ENCODE measurements around the gene CTNNA3. TPM values are rescaled to one million over a fixed set of nuclear protein-coding genes. Genes with fewer than 3 reads are reported as not detected.

Gene CTNNA3
- total RNA-seq, 4 donors from 2014 or later: 0.68 to 75.2 (median 1.4) TPM

DNA sequence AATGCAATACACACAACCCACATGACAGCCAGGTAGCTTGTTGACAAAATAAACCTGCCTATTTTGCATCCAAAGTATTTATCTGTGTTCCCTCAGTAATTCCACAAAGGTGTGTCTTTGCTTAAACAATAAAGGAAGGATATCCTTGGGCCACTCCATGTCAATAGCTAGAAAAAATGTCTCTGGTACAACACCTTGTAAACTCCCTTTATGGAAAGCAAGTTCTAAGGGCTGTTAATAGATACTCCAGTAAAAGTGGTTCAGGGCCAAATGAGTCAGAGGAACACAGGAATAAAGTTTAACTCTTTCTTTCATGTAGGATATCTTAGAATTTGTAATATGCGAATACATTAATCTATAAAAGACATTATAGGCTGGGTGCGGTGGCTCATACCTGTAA is 867.0 kb downstream of the CTNNA3 start:
- 72 to 100% methylated on average over 2 of the region's 2 CpGs for WGBS, 2 donors (ENCODE audit: low coverage in 1 of 2)
- DNase-seq: no peak
- in situ Hi-C loops (cut with MboI; ENCODE audit: low pct_ligation_motif_present in 1 of 4, low pct_unique_long_range_greater_than_20kb in 1 of 4, low sequenced_read_pairs in 3 of 4): no loop called here

DNA sequence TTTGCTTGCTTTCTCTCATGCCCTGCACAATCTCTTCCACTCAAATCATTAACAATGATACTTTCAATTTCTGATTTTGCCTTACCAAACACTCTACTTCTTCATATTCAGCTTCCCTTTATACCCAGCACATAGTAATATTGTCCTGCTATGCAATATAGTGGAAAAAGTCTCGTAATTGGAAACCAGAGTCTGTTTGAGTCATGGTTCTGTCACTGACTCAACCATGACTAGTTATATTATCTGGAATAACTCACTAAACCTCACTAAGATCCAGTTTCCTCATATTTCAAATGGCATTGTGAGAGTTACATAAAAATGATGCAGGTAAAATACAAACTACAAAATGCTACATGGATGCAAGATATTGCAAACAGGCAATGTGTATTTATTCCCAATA is 868.6 kb downstream of the CTNNA3 start:
- in situ Hi-C loops (cut with MboI; ENCODE audit: low pct_ligation_motif_present in 1 of 4, low pct_unique_long_range_greater_than_20kb in 1 of 4, low sequenced_read_pairs in 3 of 4) (no loop called here), intact Hi-C loops (cut with DNase I; ENCODE audit: low total_unique reads) (no loop called here)
- 58 to 67% methylated on average over 1 of the region's 1 CpG for WGBS, 2 donors (ENCODE audit: low coverage in 1 of 2)
- Histone ChIP-seq H3K4me3 (no peak overlapping the region), H3K36me3 (no peaks in the 10 kb centered on the region), H3K4me1 (peaks cover 0 to 20% (median 0%) of the 10 kb centered on the region in 4 donors), H3K27ac (no peak overlapping the region), H3K27me3 (no peaks in the 10 kb centered on the region), H3K9me3 (no peaks in the 10 kb centered on the region)
- DNase-seq: no peak
- TF ChIP-seq EP300 (IDR thresholded peaks at IDR 0.05; ENCODE audit: low read depth): no peak
- TF ChIP-seq, protein P1, sequence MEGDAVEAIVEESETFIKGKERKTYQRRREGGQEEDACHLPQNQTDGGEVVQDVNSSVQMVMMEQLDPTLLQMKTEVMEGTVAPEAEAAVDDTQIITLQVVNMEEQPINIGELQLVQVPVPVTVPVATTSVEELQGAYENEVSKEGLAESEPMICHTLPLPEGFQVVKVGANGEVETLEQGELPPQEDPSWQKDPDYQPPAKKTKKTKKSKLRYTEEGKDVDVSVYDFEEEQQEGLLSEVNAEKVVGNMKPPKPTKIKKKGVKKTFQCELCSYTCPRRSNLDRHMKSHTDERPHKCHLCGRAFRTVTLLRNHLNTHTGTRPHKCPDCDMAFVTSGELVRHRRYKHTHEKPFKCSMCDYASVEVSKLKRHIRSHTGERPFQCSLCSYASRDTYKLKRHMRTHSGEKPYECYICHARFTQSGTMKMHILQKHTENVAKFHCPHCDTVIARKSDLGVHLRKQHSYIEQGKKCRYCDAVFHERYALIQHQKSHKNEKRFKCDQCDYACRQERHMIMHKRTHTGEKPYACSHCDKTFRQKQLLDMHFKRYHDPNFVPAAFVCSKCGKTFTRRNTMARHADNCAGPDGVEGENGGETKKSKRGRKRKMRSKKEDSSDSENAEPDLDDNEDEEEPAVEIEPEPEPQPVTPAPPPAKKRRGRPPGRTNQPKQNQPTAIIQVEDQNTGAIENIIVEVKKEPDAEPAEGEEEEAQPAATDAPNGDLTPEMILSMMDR (IDR thresholded peaks at IDR 0.05): no peak
- no peak for TF ChIP-seq POLR2A (IDR thresholded peaks at IDR 0.05)
- no peak for TF ChIP-seq POLR2AphosphoS5 (IDR thresholded peaks at IDR 0.05)

More for the DNA sequence above, 867.0 kb downstream of the CTNNA3 start:
- TF ChIP-seq POLR2AphosphoS5 (IDR thresholded peaks at IDR 0.05) (peak in 1 of 3 donors; percentile 23), POLR2A (IDR thresholded peaks at IDR 0.05) (no peak)
- TF ChIP-seq, protein P1 (IDR thresholded peaks at IDR 0.05): no peak
- Histone ChIP-seq H3K27me3 (no peaks in the 10 kb centered on the region), H3K9me3 (no peaks in the 10 kb centered on the region), H3K4me1 (peaks cover 0 to 17% (median 0%) of the 10 kb centered on the region in 4 donors), H3K27ac (no peak overlapping the region), H3K36me3 (no peaks in the 10 kb centered on the region), H3K4me3 (no peak overlapping the region)
- intact Hi-C loops (cut with DNase I; ENCODE audit: low total_unique reads): no loop called here

DNA sequence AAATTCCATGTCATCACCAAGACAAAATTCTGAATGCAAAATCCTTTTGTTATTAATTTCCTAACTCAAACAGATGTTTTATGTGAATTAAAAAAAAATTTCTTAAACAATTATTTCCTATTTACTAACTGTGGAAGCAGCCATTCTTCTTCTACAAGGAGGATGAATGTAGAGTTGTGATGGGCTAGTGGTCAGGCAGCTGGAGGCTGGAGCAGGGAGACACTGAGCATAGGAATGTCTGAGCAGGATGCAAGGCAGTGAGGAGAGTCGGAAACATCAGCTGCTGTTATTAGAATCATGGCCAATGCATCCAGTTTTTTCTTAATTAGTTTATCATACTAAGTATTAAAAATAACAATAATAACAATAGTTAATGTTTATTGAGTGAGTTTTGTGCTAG is 872.7 kb downstream of the CTNNA3 start:
- in situ Hi-C loops (cut with MboI; ENCODE audit: low pct_ligation_motif_present in 1 of 4, low pct_unique_long_range_greater_than_20kb in 1 of 4, low sequenced_read_pairs in 3 of 4): no loop called here

DNA sequence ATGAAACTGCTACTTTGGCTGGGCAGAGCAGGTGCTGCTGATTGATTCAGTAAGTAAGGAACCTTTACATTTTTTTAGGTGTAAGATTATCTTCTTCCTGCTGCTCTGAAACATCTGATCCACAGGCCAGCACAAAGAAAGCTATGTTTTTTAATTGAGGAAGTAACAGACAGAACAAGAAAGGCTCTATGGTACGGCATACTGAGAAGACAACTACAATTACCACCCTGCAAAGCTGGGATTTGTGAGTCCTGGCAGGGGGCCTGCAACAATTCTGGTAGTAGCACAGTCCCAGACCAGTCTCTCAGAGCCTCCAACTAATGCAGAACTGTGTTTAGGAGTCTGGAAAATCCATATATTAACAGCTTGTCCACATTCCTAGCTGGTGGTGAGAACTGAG is 873.2 kb downstream of the CTNNA3 start:
- Histone ChIP-seq H3K27ac (peak overlapping the region in 2 of 4 donors; percentile 14 to 29), H3K4me3 (no peak overlapping the region), H3K27me3 (no peaks in the 10 kb centered on the region), H3K4me1 (peaks cover 0 to 9% (median 0%) of the 10 kb centered on the region in 4 donors), H3K36me3 (no peaks in the 10 kb centered on the region), H3K9me3 (no peaks in the 10 kb centered on the region)
- intact Hi-C loops (cut with DNase I; ENCODE audit: low total_unique reads) (no loop called here), in situ Hi-C loops (cut with MboI; ENCODE audit: low pct_ligation_motif_present in 1 of 4, low pct_unique_long_range_greater_than_20kb in 1 of 4, low sequenced_read_pairs in 3 of 4) (no loop called here)
- WGBS, 2 donors (ENCODE audit: low coverage in 1 of 2): 10 to 40% methylated on average over 1 of the region's 1 CpG
- DNase-seq: peak; percentile 15
- TF ChIP-seq POLR2A (IDR thresholded peaks at IDR 0.05) (no peak), EP300 (IDR thresholded peaks at IDR 0.05; ENCODE audit: low read depth) (no peak), POLR2AphosphoS5 (IDR thresholded peaks at IDR 0.05) (no peak)
- TF ChIP-seq, protein P1 (IDR thresholded peaks at IDR 0.05): no peak

More for the DNA sequence above, 872.7 kb downstream of the CTNNA3 start:
- no peaks in the 10 kb centered on the region for H3K9me3 ChIP-seq
- no peak overlapping the region for H3K27ac ChIP-seq
- peaks cover 0 to 12% (median 0%) of the 10 kb centered on the region in 4 donors for H3K4me1 ChIP-seq
- DNase-seq: no peak
- WGBS, 2 donors (ENCODE audit: low coverage in 1 of 2): 57 to 79% methylated on average over 1 of the region's 1 CpG
- no peak overlapping the region for H3K4me3 ChIP-seq
- no peaks in the 10 kb centered on the region for H3K36me3 ChIP-seq
- no peaks in the 10 kb centered on the region for H3K27me3 ChIP-seq
- no peak for TF ChIP-seq POLR2A (IDR thresholded peaks at IDR 0.05)
- TF ChIP-seq POLR2AphosphoS5 (IDR thresholded peaks at IDR 0.05): no peak
- intact Hi-C loops (cut with DNase I; ENCODE audit: low total_unique reads): no loop called here

DNA sequence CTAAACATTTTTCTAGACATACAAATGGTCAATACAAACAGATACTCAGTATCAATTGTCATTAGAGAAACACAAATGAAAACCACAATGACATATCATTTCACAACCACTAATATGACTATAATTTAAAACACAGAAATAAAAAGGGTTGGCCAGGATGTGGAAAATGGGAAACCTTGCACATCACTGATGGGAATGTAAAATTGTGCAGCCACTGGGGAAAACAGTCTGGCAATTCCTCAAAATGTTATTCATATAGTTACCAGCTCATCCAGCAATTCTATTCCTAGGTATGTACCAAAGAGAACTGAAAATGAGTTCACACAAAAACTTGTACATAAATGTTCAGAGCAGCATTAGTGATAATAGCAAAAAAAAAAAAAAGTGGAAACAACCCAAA is 876.3 kb downstream of the CTNNA3 start:
- H3K4me1 ChIP-seq: peaks cover 0 to 9% (median 0%) of the 10 kb centered on the region in 4 donors
- no peak overlapping the region for H3K27ac ChIP-seq
- no peaks in the 10 kb centered on the region for H3K36me3 ChIP-seq
- TF ChIP-seq, protein P1 (IDR thresholded peaks at IDR 0.05): no peak
- intact Hi-C loops (cut with DNase I; ENCODE audit: low total_unique reads) (no loop called here), in situ Hi-C loops (cut with MboI; ENCODE audit: low pct_ligation_motif_present in 1 of 4, low pct_unique_long_range_greater_than_20kb in 1 of 4, low sequenced_read_pairs in 3 of 4) (no loop called here)
- no peaks in the 10 kb centered on the region for H3K27me3 ChIP-seq
- no peak overlapping the region for H3K4me3 ChIP-seq
- no peak for DNase-seq
- no peaks in the 10 kb centered on the region for H3K9me3 ChIP-seq
